Measurements from ENCODE around the gene ELMO1.

Gene ELMO1

GRCh38 chr7:36937754-36938563 is 510.7 kb downstream of the ELMO1 start:
- no peak for DNase-seq

DNA sequence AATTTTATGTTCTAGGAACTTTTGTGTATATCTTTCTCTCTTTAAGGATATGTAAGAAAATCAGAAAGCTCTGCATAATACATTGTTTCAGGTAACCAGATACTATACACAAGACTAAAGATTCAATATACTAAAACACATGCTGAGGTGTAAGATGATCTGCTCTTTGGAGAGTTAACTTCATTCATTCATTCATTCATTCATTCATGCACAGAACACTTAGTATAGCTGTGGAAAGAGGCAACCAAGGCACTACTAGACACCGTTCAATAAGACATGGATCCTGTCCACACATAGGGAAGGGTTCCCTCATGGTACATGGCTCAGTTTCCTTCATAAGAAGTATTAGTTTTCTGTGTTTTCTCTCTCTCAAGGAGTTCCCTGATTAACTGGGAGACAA is 516.8 kb downstream of the ELMO1 start:
- DNase-seq: no peak

DNA sequence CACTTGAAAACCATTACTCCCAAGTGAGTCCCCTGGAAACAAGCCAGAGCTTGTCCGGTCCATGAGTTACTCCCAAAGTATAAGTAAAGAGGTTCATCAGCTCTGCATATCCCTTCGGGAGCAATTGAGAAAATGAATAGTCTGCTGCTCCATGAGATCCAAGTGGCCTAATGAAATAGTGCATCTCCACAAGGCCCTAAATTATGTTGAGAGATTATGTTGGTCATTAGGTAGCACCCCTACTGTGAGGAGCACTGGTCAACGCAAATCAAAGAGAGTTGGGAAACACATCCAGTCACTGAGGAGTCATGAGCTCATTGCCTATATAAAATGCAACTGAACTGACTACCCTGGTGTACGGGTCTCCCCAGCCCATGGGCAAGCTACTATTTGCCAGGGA is 518.9 kb downstream of the ELMO1 start:
- no peak for DNase-seq

DNA sequence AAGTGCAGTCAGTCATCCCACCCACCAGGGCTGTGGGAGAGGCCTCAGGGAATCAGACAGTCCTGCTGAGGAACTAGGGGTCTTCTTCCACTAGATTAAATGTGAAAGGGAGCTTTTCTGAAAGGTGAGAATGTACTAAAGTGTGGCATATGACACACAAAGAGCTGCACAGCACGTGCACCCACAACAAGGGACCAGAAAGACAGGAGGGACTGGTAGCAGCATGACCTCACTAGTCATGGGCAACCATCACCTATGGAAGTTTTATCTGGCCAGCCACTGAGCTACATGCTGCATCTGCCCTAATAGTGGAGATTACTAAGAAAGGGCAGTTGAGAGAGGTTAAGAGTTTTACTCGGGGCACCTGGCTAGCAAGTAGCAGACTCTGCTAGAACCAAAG is 519.9 kb downstream of the ELMO1 start:
- DNase-seq: no peak

GRCh38 chr7:36928311-36928710 is 520.4 kb downstream of the ELMO1 start:
- DNase-seq: no peak

- DNase-seq: no peak
These were observed 523.0 kb downstream of the ELMO1 start for GRCh38 chr7:36925691-36926090.

DNA sequence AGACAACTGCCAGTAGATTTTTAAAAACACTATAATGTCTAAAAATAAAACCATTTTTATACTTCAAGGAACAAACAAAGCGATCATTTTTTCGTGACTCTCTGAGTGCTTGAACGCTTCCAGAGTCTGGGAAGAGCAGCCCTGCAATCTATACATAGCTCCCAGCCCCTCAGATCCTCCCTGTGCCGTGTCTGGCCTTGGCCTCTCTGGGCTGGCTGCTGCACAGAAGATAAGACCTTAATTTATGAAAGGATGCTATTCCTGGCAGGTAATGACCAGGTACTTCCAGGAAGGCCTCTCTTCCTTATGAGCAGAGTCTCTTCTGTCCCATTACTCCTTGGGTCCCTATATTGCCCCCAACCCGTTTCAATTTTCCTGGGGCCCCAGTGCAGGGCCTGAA is 523.5 kb downstream of the ELMO1 start:
- DNase-seq: no peak

- DNase-seq: no peak
These were observed 524.7 kb downstream of the ELMO1 start for GRCh38 chr7:36923943-36924436.

- no peak for DNase-seq
These were observed 525.5 kb downstream of the ELMO1 start for GRCh38 chr7:36923185-36923584.

DNA sequence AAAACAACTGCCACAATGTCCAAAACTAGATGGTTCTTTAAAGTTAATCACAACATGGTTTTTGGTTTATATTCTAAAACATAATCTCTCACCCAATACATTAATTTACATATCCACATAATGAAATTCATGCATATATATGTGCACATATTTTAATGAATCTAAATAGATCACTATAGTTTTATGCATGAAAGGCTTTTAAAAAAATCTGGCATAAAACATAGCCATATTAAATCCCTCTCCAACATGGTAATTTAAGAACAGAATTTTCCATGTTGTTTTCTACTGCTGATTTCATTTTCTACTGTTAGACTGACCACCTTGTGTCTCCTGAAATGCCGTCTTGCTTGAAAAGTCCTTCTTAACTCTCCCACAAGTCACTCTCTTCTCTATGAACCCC is 528.2 kb downstream of the ELMO1 start:
- no peak for DNase-seq

DNA sequence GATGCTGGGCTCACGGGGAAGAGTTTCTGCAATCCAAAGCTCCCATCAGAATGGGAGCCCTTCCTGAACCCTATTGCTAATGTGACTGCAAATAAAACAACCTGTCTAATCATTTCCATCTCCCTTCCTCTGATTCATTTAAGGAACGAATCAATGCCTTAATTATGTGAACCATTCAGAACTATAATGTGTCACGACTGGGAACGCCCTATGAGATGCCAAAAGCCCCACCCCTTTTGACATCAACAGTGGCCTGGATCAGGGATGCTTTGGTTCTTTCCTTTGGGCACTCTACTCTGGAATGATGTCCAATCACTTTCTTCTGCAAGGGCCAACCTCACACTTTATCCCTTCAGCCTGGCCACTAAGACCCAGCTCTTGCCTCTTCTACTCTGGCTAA is 528.9 kb downstream of the ELMO1 start:
- DNase-seq: no peak

DNA sequence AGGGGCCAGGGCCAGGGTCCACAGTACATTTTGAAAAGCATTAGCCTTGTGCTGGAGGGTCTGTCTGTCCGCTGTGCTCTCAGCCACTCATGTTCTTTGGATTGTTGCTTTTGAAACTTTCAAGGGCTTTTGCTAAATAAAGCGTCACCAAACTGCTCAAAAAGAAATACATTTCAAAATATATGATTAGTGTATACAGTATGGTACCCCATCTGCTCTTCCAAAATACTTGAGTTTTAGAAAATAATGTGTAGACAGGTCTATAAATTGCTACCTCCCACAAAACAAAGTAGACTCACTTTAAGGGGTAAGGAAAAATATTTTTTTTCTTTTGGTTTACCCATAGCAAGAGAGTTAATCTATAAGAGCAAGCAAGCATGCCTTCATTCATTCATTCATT is 530.1 kb downstream of the ELMO1 start:
- no peak for DNase-seq

DNA sequence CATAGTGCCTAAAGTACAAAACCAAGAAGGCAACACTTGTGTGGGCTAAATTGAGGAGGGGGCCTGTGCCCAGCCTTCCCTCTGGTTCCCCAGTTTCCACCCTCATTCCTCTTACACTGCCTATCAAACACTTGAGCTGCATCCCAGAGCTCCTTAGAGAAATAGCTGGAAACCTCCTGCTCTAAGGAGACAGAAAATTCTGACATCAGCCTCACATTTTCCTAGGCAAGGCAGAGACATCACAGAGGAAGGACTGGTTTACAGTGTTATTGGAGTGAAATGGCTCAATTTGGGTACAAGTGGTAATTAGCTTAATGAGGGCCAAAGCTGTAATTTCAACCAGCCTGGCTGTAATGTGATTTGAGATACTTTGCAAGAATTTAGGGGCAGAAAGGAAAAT is 532.0 kb downstream of the ELMO1 start:
- DNase-seq: no peak

DNA sequence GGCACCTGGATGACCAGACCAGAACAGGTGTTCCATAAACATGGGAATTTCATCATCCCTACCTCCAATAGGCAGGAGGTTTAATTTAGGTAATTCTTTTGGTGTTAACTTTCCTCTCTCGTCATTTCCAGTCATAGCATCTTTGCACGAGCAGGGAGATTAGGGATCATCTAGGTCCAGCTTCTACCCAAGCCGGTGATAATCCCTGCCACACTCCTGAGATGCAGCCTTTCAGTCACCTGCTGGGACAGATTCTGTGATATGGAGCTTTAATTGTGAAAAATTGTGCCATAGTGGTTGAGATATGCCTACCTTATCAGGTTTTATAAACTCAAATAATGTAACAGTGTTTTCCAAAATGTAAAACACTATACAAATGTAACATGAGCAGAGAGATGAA is 532.5 kb downstream of the ELMO1 start:
- DNase-seq: no peak

GRCh38 chr7:36911788-36912187 is 536.9 kb downstream of the ELMO1 start:
- DNase-seq: no peak

DNA sequence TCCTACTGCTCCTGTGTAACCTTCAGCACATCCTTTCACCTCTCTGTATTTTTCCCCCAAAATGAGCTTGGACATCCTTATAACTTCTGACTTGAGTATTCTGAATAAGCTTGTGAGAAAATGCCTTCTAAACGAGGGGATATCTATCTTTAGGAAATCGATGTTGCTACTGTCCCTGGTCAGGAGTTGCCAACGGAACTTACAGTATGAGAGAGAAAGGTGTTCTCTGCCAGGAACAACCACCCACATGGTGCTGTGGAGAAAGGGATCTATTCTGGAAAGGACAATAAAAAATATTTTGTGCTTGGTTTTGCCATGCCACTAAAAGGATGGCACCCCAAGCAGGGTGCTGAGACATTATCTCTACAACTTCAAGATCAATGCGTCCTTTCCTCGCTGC is 537.8 kb downstream of the ELMO1 start:
- DNase-seq: no peak

GRCh38 chr7:36910401-36910800 is 538.3 kb downstream of the ELMO1 start:
- no peak for DNase-seq

- DNase-seq: no peak
These were observed 541.6 kb downstream of the ELMO1 start for GRCh38 chr7:36906956-36907635.

- DNase-seq: no peak
These were observed 542.2 kb downstream of the ELMO1 start for GRCh38 chr7:36906448-36906847.

- DNase-seq: no peak
These were observed 542.8 kb downstream of the ELMO1 start for GRCh38 chr7:36905841-36906240.

- DNase-seq: no peak
These were observed 543.9 kb downstream of the ELMO1 start for GRCh38 chr7:36904802-36905201.

GRCh38 chr7:36904101-36904500 is 544.6 kb downstream of the ELMO1 start:
- DNase-seq: no peak

- no peak for DNase-seq
These were observed 547.5 kb downstream of the ELMO1 start for GRCh38 chr7:36900988-36901710.

GRCh38 chr7:36898186-36898585 is 550.5 kb downstream of the ELMO1 start:
- DNase-seq: no peak
